Measurements from ENCODE around the gene SPRYD4. TPM values are rescaled to one million over a fixed set of nuclear protein-coding genes. Genes with fewer than 3 reads are reported as not detected.

SPRYD4 gene
- total and polyA plus RNA-seq, 10 of the 15 experiments (the other 5 are each of a cell fraction or from before 2014, with no cell fraction given): 4.1 to 6.0 (median 5.1) TPM

GRCh38 chr12:56461235-56462159, 6.9 kb upstream of the SPRYD4 start:
- DNase-seq (ENCODE audit: low read depth, low spot score) (no peak), FAIRE-seq (peak; percentile 18), ATAC-seq (no peak; the same call in 2 of the 3 replicates)
- ChIA-PET SMC1A (ENCODE audit: uncharacterized antibody, unreplicated experiment) (interaction anchor here (0.6 to 4.7 kb wide), 21 partner anchors 12 to 343 kb away, joined by 3 to 42 read pairs (median 4); partner anchors contain the start of genes CNPY2, RNF41, STAT2 and TIMELESS), POLR2A (interaction anchor here (0.5 to 4.9 kb wide), 16 partner anchors 9 to 299 kb away, joined by 3 to 63 read pairs (median 4); partner anchors contain the start of genes CNPY2, IL23A, PAN2 and STAT2), RAD21 (ENCODE audit: unreplicated experiment) (interaction anchor here (0.5 to 5.5 kb wide), 13 partner anchors 10 to 272 kb away, joined by 3 to 71 read pairs (median 4); partner anchors contain the start of genes CNPY2, RNF41, SMARCC2 and STAT2), CTCF (interaction anchor here (0.7 to 8.8 kb wide), 24 partner anchors 8 to 342 kb away, joined by 3 to 89 read pairs (median 5); partner anchors contain the start of genes ANKRD52, CNPY2, COQ10A and IL23A)
- Histone ChIP-seq H3K27ac (ENCODE audit: control insufficient read depth, insufficient read depth) (no peak overlapping the region), H3K36me3 (ENCODE audit: control insufficient read depth in 2 of 2, insufficient read depth in 2 of 2, low read length in 1 of 2) (no peaks in the 10 kb centered on the region), H2AFZ (ENCODE audit: control insufficient read depth, low read depth, low read length) (peak overlapping the region; percentile 13; the same call in 1 of the 2 replicates), H3K9ac (ENCODE audit: control insufficient read depth, insufficient read depth, low read length) (no peak overlapping the region), H3K4me1 (ENCODE audit: control insufficient read depth, insufficient read depth, low read length) (peaks cover 10% of the 10 kb centered on the region), H3K27me3 (replicated peaks in 1 of 2; ENCODE audit: control insufficient read depth in 2 of 2, insufficient read depth in 2 of 2, low read length in 1 of 2) (no peaks in the 10 kb centered on the region), H3K9me3 (replicated peaks; ENCODE audit: control insufficient read depth, insufficient read depth, low read length) (no peaks in the 10 kb centered on the region), H3K4me2 (ENCODE audit: control insufficient read depth, insufficient read depth) (no peak overlapping the region), H4K20me1 (ENCODE audit: control insufficient read depth, insufficient read depth) (no peaks in the 10 kb centered on the region), H3K4me3 (no peak overlapping the region), H3K79me2 (ENCODE audit: control insufficient read depth, insufficient read depth, low read length) (no peaks in the 10 kb centered on the region)
- TF ChIP-seq TAF1 (IDR thresholded peaks at IDR 0.05; ENCODE audit: borderline replicate concordance, low read depth, low read length) (no peak), EGR1 (IDR thresholded peaks at IDR 0.05; ENCODE audit: borderline replicate concordance in 1 of 2, low read depth in 2 of 2, low read length in 2 of 2) (no peak), TCF12 (IDR thresholded peaks at IDR 0.05; ENCODE audit: low read depth, low read length) (no peak), MTA2 (IDR thresholded peaks at IDR 0.05; ENCODE audit: low read depth) (no peak), ATF2 (IDR thresholded peaks at IDR 0.05; ENCODE audit: low read length) (no peak), SIX5 (IDR thresholded peaks at IDR 0.05; ENCODE audit: low read depth, low read length, severe bottlenecking) (no peak), FOXK2 (IDR thresholded peaks at IDR 0.05) (no peak), CREB1 (IDR thresholded peaks at IDR 0.05; ENCODE audit: low read depth) (no peak), POLR2A (IDR thresholded peaks at IDR 0.05; ENCODE audit: low read depth, low read length) (no peak), IRF5 (IDR thresholded peaks at IDR 0.05; ENCODE audit: borderline replicate concordance) (no peak)
- WGBS (ENCODE audit: insufficient coverage, insufficient replicate concordance, low lambda C conversion rate, missing lambda C conversion rate): 98% methylated on average over 11 of the region's 11 CpGs
- intact Hi-C loops (cut with micrococcal nuclease; ENCODE audit: unreplicated experiment): loop anchor here (5.0 to 10.0 kb wide), 2 partner anchors 129 to 197 kb away; partner anchors contain the start of genes COQ10A and PAN2
- in situ Hi-C loops (cut with MboI): loop anchor here (5.0 kb wide), 1 partner anchor 339 kb away; no protein-coding TSS in a partner anchor
- BruUV-seq (replicated peaks): no TSS peak
